Central memory CD4-positive, alpha-beta T cell (primary cell): Measurements from ENCODE around the gene SMIM44.

Experiments used
- DNase-seq: peaks from one replicate; pipeline ENCODE4 v3.0.0; 2022

SMIM44 gene

GRCh38 chr19:3433805-3434540 lies 49.3 kb downstream of the SMIM44 start:
- no peak for DNase-seq

- DNase-seq = no peak
Measured at GRCh38 chr19:3433313-3433712, 49.9 kb downstream of the SMIM44 start.
